ENCODE results near the gene OR6V1. TPM values are rescaled to one million over a fixed set of nuclear protein-coding genes. Genes with fewer than 3 reads are reported as not detected.

The OR6V1 gene
- polyA plus RNA-seq, 4 donors: not detected

GRCh38 chr7:143013893-143014292 lies 38.2 kb upstream of the OR6V1 start:
- DNase-seq (no peak), FAIRE-seq (no peak)
- H3K27me3 ChIP-seq (ENCODE audit: control insufficient read depth in 3 of 3, insufficient read depth in 3 of 3, low read length in 3 of 3): no peaks in the 10 kb centered on the region
- no peaks in the 10 kb centered on the region for H3K36me3 ChIP-seq (ENCODE audit: control insufficient read depth in 3 of 3, insufficient read depth in 2 of 3, low read depth in 1 of 3, low read length in 3 of 3)
- no peaks in the 10 kb centered on the region for H3K9me3 ChIP-seq (ENCODE audit: control insufficient read depth in 2 of 2, insufficient read depth in 1 of 2, low read depth in 1 of 2, low read length in 1 of 2)
- H3K27ac ChIP-seq (ENCODE audit: low read depth in 1 of 3, low read length in 2 of 3): no peak overlapping the region
- 63 to 89% (median 89%) methylated on average over 5 of the region's 5 CpGs for WGBS, 3 donors
- H3K4me1 ChIP-seq (ENCODE audit: control insufficient read depth in 3 of 3, insufficient read depth in 2 of 3, low read depth in 1 of 3, low read length in 2 of 3): peaks cover 0 to 3% (median 0%) of the 10 kb centered on the region in 3 donors
- H3K4me3 ChIP-seq (ENCODE audit: low read depth in 1 of 3, low read length in 3 of 3): no peak overlapping the region

- no peaks in the 10 kb centered on the region for H3K9me3 ChIP-seq (ENCODE audit: control insufficient read depth in 2 of 2, insufficient read depth in 1 of 2, low read depth in 1 of 2, low read length in 1 of 2)
- H3K4me3 ChIP-seq (ENCODE audit: low read depth in 1 of 3, low read length in 3 of 3): no peak overlapping the region
- FAIRE-seq: no peak
- peaks cover 0 to 3% (median 0%) of the 10 kb centered on the region in 3 donors for H3K4me1 ChIP-seq (ENCODE audit: control insufficient read depth in 3 of 3, insufficient read depth in 2 of 3, low read depth in 1 of 3, low read length in 2 of 3)
- no peaks in the 10 kb centered on the region for H3K27me3 ChIP-seq (ENCODE audit: control insufficient read depth in 3 of 3, insufficient read depth in 3 of 3, low read length in 3 of 3)
- H3K36me3 ChIP-seq (ENCODE audit: control insufficient read depth in 3 of 3, insufficient read depth in 2 of 3, low read depth in 1 of 3, low read length in 3 of 3): no peaks in the 10 kb centered on the region
- no peak for DNase-seq
- no peak overlapping the region for H3K27ac ChIP-seq (ENCODE audit: low read depth in 1 of 3, low read length in 2 of 3)
- 54 to 78% (median 67%) methylated on average over 2 of the region's 2 CpGs for WGBS, 3 donors
Observed at GRCh38 chr7:143015084-143015483, 37.1 kb upstream of the OR6V1 start.

- no peaks in the 10 kb centered on the region for H3K36me3 ChIP-seq (ENCODE audit: control insufficient read depth in 3 of 3, insufficient read depth in 2 of 3, low read depth in 1 of 3, low read length in 3 of 3)
- WGBS, 3 donors: 80 to 91% (median 84%) methylated on average over 3 of the region's 3 CpGs
- no peak for DNase-seq
- FAIRE-seq: no peak
- H3K9me3 ChIP-seq (ENCODE audit: control insufficient read depth in 2 of 2, insufficient read depth in 1 of 2, low read depth in 1 of 2, low read length in 1 of 2): no peaks in the 10 kb centered on the region
- no peaks in the 10 kb centered on the region for H3K27me3 ChIP-seq (ENCODE audit: control insufficient read depth in 3 of 3, insufficient read depth in 3 of 3, low read length in 3 of 3)
- H3K4me1 ChIP-seq (ENCODE audit: control insufficient read depth in 3 of 3, insufficient read depth in 2 of 3, low read depth in 1 of 3, low read length in 2 of 3): peaks cover 0 to 3% (median 0%) of the 10 kb centered on the region in 3 donors
- no peak overlapping the region for H3K27ac ChIP-seq (ENCODE audit: low read depth in 1 of 3, low read length in 2 of 3)
- H3K4me3 ChIP-seq (ENCODE audit: low read depth in 1 of 3, low read length in 3 of 3): no peak overlapping the region
Observed at GRCh38 chr7:143015926-143016490, 36.1 kb upstream of the OR6V1 start.

GRCh38 chr7:143016996-143017395 lies 35.1 kb upstream of the OR6V1 start:
- Histone ChIP-seq H3K36me3 (ENCODE audit: control insufficient read depth in 3 of 3, insufficient read depth in 2 of 3, low read depth in 1 of 3, low read length in 3 of 3) (no peaks in the 10 kb centered on the region), H3K4me3 (ENCODE audit: low read depth in 1 of 3, low read length in 3 of 3) (no peak overlapping the region), H3K4me1 (ENCODE audit: control insufficient read depth in 3 of 3, insufficient read depth in 2 of 3, low read depth in 1 of 3, low read length in 2 of 3) (peaks cover 0 to 3% (median 0%) of the 10 kb centered on the region in 3 donors), H3K27ac (ENCODE audit: low read depth in 1 of 3, low read length in 2 of 3) (no peak overlapping the region), H3K9me3 (ENCODE audit: control insufficient read depth in 2 of 2, insufficient read depth in 1 of 2, low read depth in 1 of 2, low read length in 1 of 2) (no peaks in the 10 kb centered on the region), H3K27me3 (ENCODE audit: control insufficient read depth in 3 of 3, insufficient read depth in 3 of 3, low read length in 3 of 3) (no peaks in the 10 kb centered on the region)
- no peak for FAIRE-seq
- no peak for DNase-seq
- WGBS, 3 donors: 75 to 84% (median 82%) methylated on average over 2 of the region's 2 CpGs

GRCh38 chr7:143018931-143019330 lies 33.2 kb upstream of the OR6V1 start:
- Histone ChIP-seq H3K4me1 (ENCODE audit: control insufficient read depth in 3 of 3, insufficient read depth in 2 of 3, low read depth in 1 of 3, low read length in 2 of 3) (peaks cover 0 to 3% (median 0%) of the 10 kb centered on the region in 3 donors), H3K27ac (ENCODE audit: low read depth in 1 of 3, low read length in 2 of 3) (no peak overlapping the region), H3K36me3 (ENCODE audit: control insufficient read depth in 3 of 3, insufficient read depth in 2 of 3, low read depth in 1 of 3, low read length in 3 of 3) (no peaks in the 10 kb centered on the region), H3K4me3 (ENCODE audit: low read depth in 1 of 3, low read length in 3 of 3) (no peak overlapping the region), H3K27me3 (ENCODE audit: control insufficient read depth in 3 of 3, insufficient read depth in 3 of 3, low read length in 3 of 3) (no peaks in the 10 kb centered on the region), H3K9me3 (ENCODE audit: control insufficient read depth in 2 of 2, insufficient read depth in 1 of 2, low read depth in 1 of 2, low read length in 1 of 2) (no peaks in the 10 kb centered on the region)
- FAIRE-seq (no peak), DNase-seq (no peak)

- Histone ChIP-seq H3K9me3 (ENCODE audit: control insufficient read depth in 2 of 2, insufficient read depth in 1 of 2, low read depth in 1 of 2, low read length in 1 of 2) (no peaks in the 10 kb centered on the region), H3K4me1 (ENCODE audit: control insufficient read depth in 3 of 3, insufficient read depth in 2 of 3, low read depth in 1 of 3, low read length in 2 of 3) (no peaks in the 10 kb centered on the region), H3K27me3 (ENCODE audit: control insufficient read depth in 3 of 3, insufficient read depth in 3 of 3, low read length in 3 of 3) (peaks cover 0 to 2% (median 0%) of the 10 kb centered on the region in 3 donors), H3K36me3 (ENCODE audit: control insufficient read depth in 3 of 3, insufficient read depth in 2 of 3, low read depth in 1 of 3, low read length in 3 of 3) (no peaks in the 10 kb centered on the region), H3K4me3 (ENCODE audit: low read depth in 1 of 3, low read length in 3 of 3) (no peak overlapping the region), H3K27ac (ENCODE audit: low read depth in 1 of 3, low read length in 2 of 3) (no peak overlapping the region)
- FAIRE-seq (no peak), DNase-seq (no peak)
Observed at GRCh38 chr7:143023047-143023446, 29.1 kb upstream of the OR6V1 start.

- DNase-seq: no peak
- Histone ChIP-seq H3K27ac (ENCODE audit: low read depth in 1 of 3, low read length in 2 of 3) (no peak overlapping the region), H3K4me3 (ENCODE audit: low read depth in 1 of 3, low read length in 3 of 3) (no peak overlapping the region), H3K27me3 (ENCODE audit: control insufficient read depth in 3 of 3, insufficient read depth in 3 of 3, low read length in 3 of 3) (peaks cover 0 to 4% (median 0%) of the 10 kb centered on the region in 3 donors), H3K9me3 (ENCODE audit: control insufficient read depth in 2 of 2, insufficient read depth in 1 of 2, low read depth in 1 of 2, low read length in 1 of 2) (no peaks in the 10 kb centered on the region), H3K4me1 (ENCODE audit: control insufficient read depth in 3 of 3, insufficient read depth in 2 of 3, low read depth in 1 of 3, low read length in 2 of 3) (no peaks in the 10 kb centered on the region), H3K36me3 (ENCODE audit: control insufficient read depth in 3 of 3, insufficient read depth in 2 of 3, low read depth in 1 of 3, low read length in 3 of 3) (no peaks in the 10 kb centered on the region)
- no peak for FAIRE-seq
- 82 to 88% (median 83%) methylated on average over 2 of the region's 2 CpGs for WGBS, 3 donors
Observed at GRCh38 chr7:143025371-143025770, 26.8 kb upstream of the OR6V1 start.

GRCh38 chr7:143027032-143027431 lies 25.1 kb upstream of the OR6V1 start, which contains the start of gene OR9A2:
Gene OR9A2 (minus strand): TSS chr7:143027132. CDS start chr7:143027132, 0 bp downstream.
- 88 to 95% (median 93%) methylated on average over 1 of the region's 1 CpG for WGBS, 3 donors
- no peaks in the 10 kb centered on the region for H3K9me3 ChIP-seq (ENCODE audit: control insufficient read depth in 2 of 2, insufficient read depth in 1 of 2, low read depth in 1 of 2, low read length in 1 of 2)
- no peaks in the 10 kb centered on the region for H3K4me1 ChIP-seq (ENCODE audit: control insufficient read depth in 3 of 3, insufficient read depth in 2 of 3, low read depth in 1 of 3, low read length in 2 of 3)
- no peak within 1 kb of the TSS for H3K27ac ChIP-seq (ENCODE audit: low read depth in 1 of 3, low read length in 2 of 3)
- no peak for FAIRE-seq
- DNase-seq: no peak
- no peak within 1 kb of the TSS for H3K4me3 ChIP-seq (ENCODE audit: low read depth in 1 of 3, low read length in 3 of 3)
- H3K27me3 ChIP-seq (ENCODE audit: control insufficient read depth in 3 of 3, insufficient read depth in 3 of 3, low read length in 3 of 3): peaks cover 0 to 4% (median 0%) of the 10 kb centered on the region in 3 donors
- no peaks in the 10 kb centered on the region for H3K36me3 ChIP-seq (ENCODE audit: control insufficient read depth in 3 of 3, insufficient read depth in 2 of 3, low read depth in 1 of 3, low read length in 3 of 3)

DNA sequence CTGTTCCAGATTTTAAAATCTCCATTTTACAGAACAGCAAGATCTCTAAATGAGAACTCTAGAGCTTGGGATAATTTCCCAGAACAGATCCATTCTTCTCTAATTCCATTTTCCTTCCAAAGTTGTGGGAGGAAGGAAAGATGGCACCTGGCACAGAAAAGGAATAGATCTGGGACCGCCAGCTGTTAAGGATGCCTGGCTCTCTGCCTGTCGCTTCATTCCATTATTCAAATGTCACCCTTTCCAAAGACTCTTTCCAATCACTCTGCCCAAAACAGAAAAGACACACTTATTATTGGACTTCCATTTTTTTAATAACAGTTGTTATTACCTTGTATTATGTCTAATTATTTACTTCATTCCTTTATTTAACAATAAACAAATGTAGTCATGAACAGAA lies 24.5 kb upstream of the OR6V1 start:
- Histone ChIP-seq H3K9me3 (ENCODE audit: control insufficient read depth in 2 of 2, insufficient read depth in 1 of 2, low read depth in 1 of 2, low read length in 1 of 2) (no peaks in the 10 kb centered on the region), H3K27ac (ENCODE audit: low read depth in 1 of 3, low read length in 2 of 3) (no peak overlapping the region), H3K36me3 (ENCODE audit: control insufficient read depth in 3 of 3, insufficient read depth in 2 of 3, low read depth in 1 of 3, low read length in 3 of 3) (no peaks in the 10 kb centered on the region), H3K27me3 (ENCODE audit: control insufficient read depth in 3 of 3, insufficient read depth in 3 of 3, low read length in 3 of 3) (peaks cover 0 to 4% (median 0%) of the 10 kb centered on the region in 3 donors), H3K4me3 (ENCODE audit: low read depth in 1 of 3, low read length in 3 of 3) (no peak overlapping the region), H3K4me1 (ENCODE audit: control insufficient read depth in 3 of 3, insufficient read depth in 2 of 3, low read depth in 1 of 3, low read length in 2 of 3) (no peaks in the 10 kb centered on the region)
- DNase-seq (no peak), FAIRE-seq (no peak)
- 87 to 95% (median 88%) methylated on average over 2 of the region's 2 CpGs for WGBS, 3 donors
